GM10266 (cell line): Measurements from ENCODE around the gene HCAR1.
"Not testable (repeated sequence)": the region's sequence is repeated elsewhere in the genome, so short reads cannot be mapped to it uniquely, and the experiment has no call there.

Experiments
- DNase-seq: peaks from one replicate; pipeline ENCODE4 v3.0.0; 2012; ENCODE audit errors: extremely low spot score
- CTCF ChIP-seq: IDR thresholded peaks from 2 replicates; pipeline ENCODE4 v1.5.1; 2012; ENCODE audit warnings: mild to moderate bottlenecking, low read depth; ENCODE audit not compliant: control insufficient read depth, insufficient read depth; ENCODE audit errors: missing control alignments

The HCAR1 gene

GRCh38 chr12:122711266-122711665 lies 19.4 kb downstream of the HCAR1 start:
- DNase-seq = not testable (repeated sequence)

- DNase-seq = not testable (repeated sequence)
Measured at GRCh38 chr12:122710341-122710740, 20.3 kb downstream of the HCAR1 start.

GRCh38 chr12:122709287-122709686 lies 21.4 kb downstream of the HCAR1 start:
- DNase-seq = not testable (repeated sequence)

- DNase-seq = not testable (repeated sequence)
Measured at GRCh38 chr12:122703841-122704240, 26.8 kb downstream of the HCAR1 start.

GRCh38 chr12:122702890-122703611 lies 27.6 kb downstream of the HCAR1 start, which contains the start of gene HCAR2:
HCAR2 (minus strand) TSS chr12:122703357; CDS start chr12:122703283, 74 bp downstream.
- DNase-seq = not testable (repeated sequence)

GRCh38 chr12:122701481-122701880 lies 29.2 kb downstream of the HCAR1 start:
- DNase-seq = not testable (repeated sequence)

GRCh38 chr12:122700038-122700710 lies 30.5 kb downstream of the HCAR1 start:
- DNase-seq = not testable (repeated sequence)

- DNase-seq = not testable (repeated sequence)
Measured at GRCh38 chr12:122696922-122697321, 33.7 kb downstream of the HCAR1 start.

- DNase-seq = no peak
- TF ChIP-seq CTCF = no peak
Measured at GRCh38 chr12:122691566-122691965, 39.1 kb downstream of the HCAR1 start.

- DNase-seq = no peak
- TF ChIP-seq CTCF = no peak
Measured at GRCh38 chr12:122688291-122688690, 42.4 kb downstream of the HCAR1 start.

GRCh38 chr12:122687086-122687485 lies 43.6 kb downstream of the HCAR1 start:
- no peak for TF ChIP-seq CTCF
- DNase-seq = no peak

- TF ChIP-seq CTCF = no peak
- no peak for DNase-seq
Measured at GRCh38 chr12:122686538-122686937, 44.1 kb downstream of the HCAR1 start.
